Body of pancreas (tissue), 4 donors: ENCODE results near the gene CLEC3B.

Experiments
- CTCF ChIP-seq, 7 experiments: fragments of 450-650 bp in 4 of 7; fragments of 200-600 bp in 3 of 7; sonication (generic) in 3 of 7; IDR thresholded peaks; one replicate each; pipeline ENCODE4 v1.5.1; 2016 to 2019; ENCODE audit warnings: antibody characterized with exemption in 7 of 7
- POLR2A ChIP-seq, 3 donors: fragments of 450-650 bp; IDR thresholded peaks; one replicate each; pipeline ENCODE4 v1.6.1; 2016; ENCODE audit warnings: antibody characterized with exemption in 3 of 3, mild to moderate bottlenecking in 2 of 3

DNA sequence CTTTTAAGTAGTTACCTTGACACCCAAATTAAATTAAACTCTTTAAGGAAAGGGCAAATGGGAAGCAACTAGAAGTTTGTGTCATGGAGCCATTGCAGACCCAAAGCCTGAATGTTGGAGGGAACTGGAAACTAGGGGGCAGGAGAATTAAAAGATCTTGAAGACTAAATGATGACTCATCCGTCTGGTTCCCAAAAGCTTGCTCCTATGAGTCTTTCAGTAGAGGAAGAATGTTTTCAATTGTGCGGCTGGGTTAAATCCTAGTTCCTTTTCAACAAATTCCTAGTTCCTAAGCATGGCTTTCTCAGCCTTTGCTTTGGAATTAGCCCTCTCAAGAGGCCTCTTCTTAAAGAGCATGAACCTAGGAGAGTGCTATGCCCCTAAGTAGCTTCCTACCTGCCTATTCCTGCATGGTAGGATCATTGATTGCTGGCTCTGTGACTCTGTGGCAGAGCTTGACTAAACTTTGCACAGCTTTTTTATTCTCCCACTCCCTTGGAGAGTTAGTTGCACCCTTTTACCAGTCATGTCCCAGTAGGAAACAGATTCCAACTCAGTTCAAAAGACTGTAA lies 17.7 kb downstream of the CLEC3B start:
- TF ChIP-seq CTCF (IDR thresholded peaks at IDR 0.05) (no peak), POLR2A (IDR thresholded peaks at IDR 0.05) (no peak)
